Measurements from ENCODE around the gene DENND6B. TPM values are rescaled to one million over a fixed set of nuclear protein-coding genes. Genes with fewer than 3 reads are reported as not detected.

DENND6B gene
- polyA plus RNA-seq, 1 donor from 2014 or later: 51.0 TPM

DNA sequence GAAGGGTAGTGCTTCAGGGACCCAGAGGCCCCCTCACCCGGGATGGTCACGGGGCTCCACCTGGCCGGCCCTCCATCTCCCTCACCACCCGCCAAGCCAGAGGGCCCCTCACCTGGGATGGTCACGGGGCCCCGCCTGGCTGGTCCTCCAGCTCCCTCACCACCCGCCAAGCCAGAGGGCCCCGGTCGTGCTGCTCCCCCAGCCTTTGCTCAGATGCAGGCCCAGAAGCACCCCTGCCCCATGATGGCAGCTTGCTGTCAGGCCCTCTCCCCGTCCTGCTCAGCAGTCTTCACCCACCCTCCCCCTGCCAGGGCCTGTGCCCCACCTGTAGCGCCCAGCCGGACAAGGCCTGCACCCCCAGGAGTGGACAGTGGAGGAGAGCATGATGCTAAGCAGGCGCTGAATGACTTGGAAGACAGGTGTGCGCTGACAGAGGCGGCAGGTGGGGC is 7.3 kb downstream of the DENND6B start:
- Histone ChIP-seq H3K27ac (ENCODE audit: low read length) (no peak overlapping the region), H3K27me3 (ENCODE audit: insufficient read depth, low read depth, low read length) (no peaks in the 10 kb centered on the region), H3K36me3 (ENCODE audit: insufficient read depth, low read length) (no peaks in the 10 kb centered on the region), H3K9me2 (ENCODE audit: insufficient read depth, low read length) (no peaks in the 10 kb centered on the region), H2AFZ (ENCODE audit: low read depth, low read length) (no peak overlapping the region), H3K4me3 (ENCODE audit: low read length) (no peak overlapping the region), H3K4me2 (ENCODE audit: low read length) (no peak overlapping the region), H3F3A (ENCODE audit: insufficient read depth, low read length, poor library complexity, severe bottlenecking) (no peaks in the 10 kb centered on the region), H3K9ac (ENCODE audit: low read length) (no peak overlapping the region), H4K20me1 (ENCODE audit: insufficient read depth) (no peaks in the 10 kb centered on the region), H3K79me2 (replicated peaks; ENCODE audit: insufficient read depth, low read length) (no peaks in the 10 kb centered on the region), H3K9me3 (ENCODE audit: low read length) (no peaks in the 10 kb centered on the region)
- no peak for TF ChIP-seq RAD21 (conservative IDR thresholded peaks at IDR 0.05)
- TF ChIP-seq, protein P1, sequence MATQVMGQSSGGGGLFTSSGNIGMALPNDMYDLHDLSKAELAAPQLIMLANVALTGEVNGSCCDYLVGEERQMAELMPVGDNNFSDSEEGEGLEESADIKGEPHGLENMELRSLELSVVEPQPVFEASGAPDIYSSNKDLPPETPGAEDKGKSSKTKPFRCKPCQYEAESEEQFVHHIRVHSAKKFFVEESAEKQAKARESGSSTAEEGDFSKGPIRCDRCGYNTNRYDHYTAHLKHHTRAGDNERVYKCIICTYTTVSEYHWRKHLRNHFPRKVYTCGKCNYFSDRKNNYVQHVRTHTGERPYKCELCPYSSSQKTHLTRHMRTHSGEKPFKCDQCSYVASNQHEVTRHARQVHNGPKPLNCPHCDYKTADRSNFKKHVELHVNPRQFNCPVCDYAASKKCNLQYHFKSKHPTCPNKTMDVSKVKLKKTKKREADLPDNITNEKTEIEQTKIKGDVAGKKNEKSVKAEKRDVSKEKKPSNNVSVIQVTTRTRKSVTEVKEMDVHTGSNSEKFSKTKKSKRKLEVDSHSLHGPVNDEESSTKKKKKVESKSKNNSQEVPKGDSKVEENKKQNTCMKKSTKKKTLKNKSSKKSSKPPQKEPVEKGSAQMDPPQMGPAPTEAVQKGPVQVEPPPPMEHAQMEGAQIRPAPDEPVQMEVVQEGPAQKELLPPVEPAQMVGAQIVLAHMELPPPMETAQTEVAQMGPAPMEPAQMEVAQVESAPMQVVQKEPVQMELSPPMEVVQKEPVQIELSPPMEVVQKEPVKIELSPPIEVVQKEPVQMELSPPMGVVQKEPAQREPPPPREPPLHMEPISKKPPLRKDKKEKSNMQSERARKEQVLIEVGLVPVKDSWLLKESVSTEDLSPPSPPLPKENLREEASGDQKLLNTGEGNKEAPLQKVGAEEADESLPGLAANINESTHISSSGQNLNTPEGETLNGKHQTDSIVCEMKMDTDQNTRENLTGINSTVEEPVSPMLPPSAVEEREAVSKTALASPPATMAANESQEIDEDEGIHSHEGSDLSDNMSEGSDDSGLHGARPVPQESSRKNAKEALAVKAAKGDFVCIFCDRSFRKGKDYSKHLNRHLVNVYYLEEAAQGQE (IDR thresholded peaks at IDR 0.05; ENCODE audit: borderline replicate concordance): no peak
- no peak for TF ChIP-seq EP300 (conservative IDR thresholded peaks at IDR 0.05; ENCODE audit: poor library complexity, severe bottlenecking)
- TF ChIP-seq TAF1 (IDR thresholded peaks at IDR 0.05; ENCODE audit: low read depth): no peak
- no peak for TF ChIP-seq SMC3 (conservative IDR thresholded peaks at IDR 0.05; ENCODE audit: poor library complexity)
- TF ChIP-seq POLR2AphosphoS5 (IDR thresholded peaks at IDR 0.05): no peak
- no peak for TF ChIP-seq EZH2 (IDR thresholded peaks at IDR 0.05; ENCODE audit: borderline replicate concordance, insufficient read depth, low read length, poor library complexity, severe bottlenecking)
- TF ChIP-seq, protein P2, sequence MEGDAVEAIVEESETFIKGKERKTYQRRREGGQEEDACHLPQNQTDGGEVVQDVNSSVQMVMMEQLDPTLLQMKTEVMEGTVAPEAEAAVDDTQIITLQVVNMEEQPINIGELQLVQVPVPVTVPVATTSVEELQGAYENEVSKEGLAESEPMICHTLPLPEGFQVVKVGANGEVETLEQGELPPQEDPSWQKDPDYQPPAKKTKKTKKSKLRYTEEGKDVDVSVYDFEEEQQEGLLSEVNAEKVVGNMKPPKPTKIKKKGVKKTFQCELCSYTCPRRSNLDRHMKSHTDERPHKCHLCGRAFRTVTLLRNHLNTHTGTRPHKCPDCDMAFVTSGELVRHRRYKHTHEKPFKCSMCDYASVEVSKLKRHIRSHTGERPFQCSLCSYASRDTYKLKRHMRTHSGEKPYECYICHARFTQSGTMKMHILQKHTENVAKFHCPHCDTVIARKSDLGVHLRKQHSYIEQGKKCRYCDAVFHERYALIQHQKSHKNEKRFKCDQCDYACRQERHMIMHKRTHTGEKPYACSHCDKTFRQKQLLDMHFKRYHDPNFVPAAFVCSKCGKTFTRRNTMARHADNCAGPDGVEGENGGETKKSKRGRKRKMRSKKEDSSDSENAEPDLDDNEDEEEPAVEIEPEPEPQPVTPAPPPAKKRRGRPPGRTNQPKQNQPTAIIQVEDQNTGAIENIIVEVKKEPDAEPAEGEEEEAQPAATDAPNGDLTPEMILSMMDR (IDR thresholded peaks at IDR 0.05; ENCODE audit: poor library complexity, severe bottlenecking): no peak
- TF ChIP-seq MXI1 (conservative IDR thresholded peaks at IDR 0.05; ENCODE audit: poor library complexity, severe bottlenecking): no peak

DNA sequence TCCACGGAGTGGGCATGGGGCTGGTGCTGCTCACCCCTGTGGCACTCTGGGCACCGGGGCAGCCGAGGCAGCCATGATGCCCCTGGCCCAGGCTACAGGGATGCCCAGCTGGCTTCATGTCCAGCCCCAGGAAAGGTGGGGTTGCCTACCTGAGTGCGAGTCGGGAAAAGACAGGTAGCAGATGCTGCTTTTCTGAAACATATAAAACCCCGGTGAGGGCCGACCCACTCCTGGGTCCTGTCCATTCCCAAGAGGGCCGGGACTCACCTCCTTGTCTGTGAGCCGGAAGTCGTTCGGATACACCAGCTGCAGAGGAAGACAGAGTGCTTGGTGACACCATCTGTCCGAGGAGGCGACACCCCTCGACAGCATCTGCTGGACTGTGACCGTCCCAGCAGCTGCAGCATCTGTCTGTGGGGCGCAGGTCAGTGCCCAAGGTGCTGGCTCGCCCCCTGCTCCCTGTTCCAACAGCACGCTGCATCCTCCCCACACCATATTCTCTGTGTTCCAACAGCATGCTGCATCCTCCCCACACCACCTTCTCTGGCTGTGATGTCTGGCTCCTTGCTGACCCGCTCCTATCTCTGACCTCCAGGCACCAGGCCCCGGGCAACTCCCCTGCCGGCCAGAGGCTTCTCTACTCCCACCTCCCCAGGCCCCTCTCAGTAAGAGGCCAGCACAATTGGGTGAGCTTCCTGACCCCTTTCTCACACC is 8.0 kb downstream of the DENND6B start:
- H3K79me2 ChIP-seq (replicated peaks; ENCODE audit: insufficient read depth, low read length): no peaks in the 10 kb centered on the region
- no peak overlapping the region for H3K4me2 ChIP-seq (ENCODE audit: low read length)
- no peaks in the 10 kb centered on the region for H3K27me3 ChIP-seq (ENCODE audit: insufficient read depth, low read depth, low read length)
- H3F3A ChIP-seq (ENCODE audit: insufficient read depth, low read length, poor library complexity, severe bottlenecking): no peaks in the 10 kb centered on the region
- no peak overlapping the region for H3K9ac ChIP-seq (ENCODE audit: low read length)
- H3K27ac ChIP-seq (ENCODE audit: low read length): no peak overlapping the region
- no peaks in the 10 kb centered on the region for H3K36me3 ChIP-seq (ENCODE audit: insufficient read depth, low read length)
- no peaks in the 10 kb centered on the region for H4K20me1 ChIP-seq (ENCODE audit: insufficient read depth)
- no peaks in the 10 kb centered on the region for H3K9me3 ChIP-seq (ENCODE audit: low read length)
- H2AFZ ChIP-seq (ENCODE audit: low read depth, low read length): no peak overlapping the region
- H3K4me3 ChIP-seq (ENCODE audit: low read length): no peak overlapping the region
- TF ChIP-seq EZH2 (IDR thresholded peaks at IDR 0.05; ENCODE audit: borderline replicate concordance, insufficient read depth, low read length, poor library complexity, severe bottlenecking): no peak
- TF ChIP-seq RAD21 (conservative IDR thresholded peaks at IDR 0.05): no peak
- H3K9me2 ChIP-seq (ENCODE audit: insufficient read depth, low read length): no peaks in the 10 kb centered on the region
